Endodermal cell (in vitro differentiated cells): ENCODE data around the gene WNT8B. TPM values are rescaled to one million over a fixed set of nuclear protein-coding genes. Genes with fewer than 3 reads are reported as not detected.

Experiments
- DNase-seq: peaks from one replicate; pipeline ENCODE4 v3.0.0-alpha.2; 2017
- H3K27ac ChIP-seq: 2 replicates; pipeline ENCODE4 v1.5.1; 2013; ENCODE audit warnings: mild to moderate bottlenecking, low read depth, low read length, moderate library complexity
- H3K27me3 ChIP-seq: 2 replicates; pipeline ENCODE4 v1.6.1; 2013; ENCODE audit warnings: mild to moderate bottlenecking, low read length, moderate library complexity; ENCODE audit not compliant: insufficient read depth, control insufficient read depth, poor library complexity, severe bottlenecking
- H3K36me3 ChIP-seq: 2 replicates; pipeline ENCODE4 v1.7.0; 2013; ENCODE audit warnings: mild to moderate bottlenecking, low read length, moderate library complexity; ENCODE audit not compliant: control insufficient read depth, insufficient read depth
- H3K4me1 ChIP-seq: one replicate; pipeline ENCODE4 v1.7.0; 2013; ENCODE audit warnings: low read length; ENCODE audit not compliant: control insufficient read depth, insufficient read depth
- H3K4me3 ChIP-seq: 2 replicates; pipeline ENCODE4 v1.5.1; 2013; ENCODE audit warnings: mild to moderate bottlenecking, low read length, moderate library complexity
- H3K9ac ChIP-seq: 2 replicates; pipeline ENCODE4 v1.6.1; 2013; ENCODE audit warnings: mild to moderate bottlenecking, low read length, moderate library complexity; ENCODE audit not compliant: poor library complexity, severe bottlenecking; ENCODE audit errors: extremely low read depth
- H3K9me3 ChIP-seq: 2 replicates; pipeline ENCODE4 v1.6.1; 2013; ENCODE audit warnings: mild to moderate bottlenecking, low read length, moderate library complexity; ENCODE audit not compliant: control insufficient read depth
- H3K27ac Mint-ChIP-seq: 2 replicates; pipeline ENCODE4 v1.8.0; 2020; ENCODE audit warnings: mixed read lengths
- H3K27me3 Mint-ChIP-seq: 2 replicates; pipeline ENCODE4 v1.8.0; 2021; ENCODE audit warnings: mild to moderate bottlenecking, mixed read lengths; ENCODE audit not compliant: insufficient read depth
- H3K36me3 Mint-ChIP-seq: 2 replicates; pipeline ENCODE4 v1.8.0; 2020; ENCODE audit warnings: low read depth, mixed read lengths
- H3K4me1 Mint-ChIP-seq: 2 replicates; pipeline ENCODE4 v1.8.0; 2020; ENCODE audit warnings: mixed read lengths
- H3K4me3 Mint-ChIP-seq: 2 replicates; pipeline ENCODE4 v1.8.0; 2020; ENCODE audit warnings: mild to moderate bottlenecking, moderate library complexity, mixed read lengths
- H3K9me3 Mint-ChIP-seq: 2 replicates; pipeline ENCODE4 v1.8.0; 2020; ENCODE audit warnings: mild to moderate bottlenecking, mixed read lengths
- WGBS, 2 experiments: methylation state at CpG; one replicate each; pipeline versions ENCODE4 v1.1.5 to v1.1.7; 2013; ENCODE audit warnings: missing lambda C conversion rate in 2 of 2, mixed read lengths in 1 of 2; ENCODE audit not compliant: insufficient coverage in 1 of 2, insufficient read length in 1 of 2; 5-methylcytosine and 5-hydroxymethylcytosine counted together
- total RNA-seq, 2 donors: library from RNA; stranded (reverse); fragmentation: NEBNext Ultra II Directional in 1 of 2; extraction: Animal tissue kit (Norgen Biotek cat#: 25700) in 1 of 2; gene quantifications; 2 replicates in 1 of 2; 3 replicates in 1 of 2; pipeline ENCODE4 v1.2.1, GENCODE V29; 2021
- TF ChIP-seq, protein P1 (sequence below): fragments of 200-600 bp; sonication (generic); conservative IDR thresholded peaks from 2 replicates; pipeline ENCODE4 v1.5.0; 2021; ENCODE audit warnings: antibody characterized with exemption, mild to moderate bottlenecking

The WNT8B gene
- total RNA-seq, 2 donors from 2014 or later: 0.13 TPM; not detected in 1

GRCh38 chr10:100477970-100478369 lies 15.2 kb downstream of the WNT8B start:
- Mint-ChIP-seq H3K27me3 (peaks cover 95% of the 10 kb centered on the region), H3K4me1 (peaks cover 3% of the 10 kb centered on the region), H3K9me3 (no peaks in the 10 kb centered on the region), H3K4me3 (no peak overlapping the region), H3K27ac (no peak overlapping the region), H3K36me3 (no peaks in the 10 kb centered on the region)
- DNase-seq: no peak
- Histone ChIP-seq H3K27me3 (peaks cover 85% of the 10 kb centered on the region), H3K27ac (no peak overlapping the region), H3K9ac (no peak overlapping the region), H3K36me3 (no peaks in the 10 kb centered on the region), H3K4me3 (no peak overlapping the region), H3K9me3 (no peaks in the 10 kb centered on the region), H3K4me1 (peaks cover 7% of the 10 kb centered on the region)
- WGBS, 2 experiments: 67 to 69% methylated on average over 4 to 5 of the region's 5 CpGs
- TF ChIP-seq, protein P1, sequence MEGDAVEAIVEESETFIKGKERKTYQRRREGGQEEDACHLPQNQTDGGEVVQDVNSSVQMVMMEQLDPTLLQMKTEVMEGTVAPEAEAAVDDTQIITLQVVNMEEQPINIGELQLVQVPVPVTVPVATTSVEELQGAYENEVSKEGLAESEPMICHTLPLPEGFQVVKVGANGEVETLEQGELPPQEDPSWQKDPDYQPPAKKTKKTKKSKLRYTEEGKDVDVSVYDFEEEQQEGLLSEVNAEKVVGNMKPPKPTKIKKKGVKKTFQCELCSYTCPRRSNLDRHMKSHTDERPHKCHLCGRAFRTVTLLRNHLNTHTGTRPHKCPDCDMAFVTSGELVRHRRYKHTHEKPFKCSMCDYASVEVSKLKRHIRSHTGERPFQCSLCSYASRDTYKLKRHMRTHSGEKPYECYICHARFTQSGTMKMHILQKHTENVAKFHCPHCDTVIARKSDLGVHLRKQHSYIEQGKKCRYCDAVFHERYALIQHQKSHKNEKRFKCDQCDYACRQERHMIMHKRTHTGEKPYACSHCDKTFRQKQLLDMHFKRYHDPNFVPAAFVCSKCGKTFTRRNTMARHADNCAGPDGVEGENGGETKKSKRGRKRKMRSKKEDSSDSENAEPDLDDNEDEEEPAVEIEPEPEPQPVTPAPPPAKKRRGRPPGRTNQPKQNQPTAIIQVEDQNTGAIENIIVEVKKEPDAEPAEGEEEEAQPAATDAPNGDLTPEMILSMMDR: no peak

DNA sequence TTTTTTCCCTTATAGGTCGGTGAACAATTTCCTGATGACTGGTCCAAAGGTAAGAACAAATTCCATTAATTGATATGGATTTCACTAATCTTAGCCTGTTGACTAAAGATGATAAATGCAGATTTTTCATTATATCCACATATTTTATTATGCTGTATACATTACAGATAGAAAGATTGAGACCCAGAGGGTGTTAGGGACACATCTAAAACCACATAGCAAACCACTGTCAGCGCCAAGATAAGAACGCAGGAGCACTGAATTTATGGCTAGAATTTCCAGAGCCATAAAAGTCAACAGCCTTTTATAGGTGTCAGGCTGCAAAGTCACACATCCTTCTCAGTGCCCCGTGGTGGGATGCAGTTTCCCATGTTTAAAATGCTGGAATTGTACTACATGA lies 16.2 kb downstream of the WNT8B start:
- H3K27me3 Mint-ChIP-seq: peaks cover 95% of the 10 kb centered on the region
- DNase-seq: no peak
- TF ChIP-seq, protein P1: no peak
- Histone ChIP-seq H3K9me3 (no peaks in the 10 kb centered on the region), H3K4me3 (no peak overlapping the region), H3K4me1 (peaks cover 8% of the 10 kb centered on the region), H3K9ac (no peak overlapping the region), H3K36me3 (no peaks in the 10 kb centered on the region), H3K27ac (no peak overlapping the region), H3K27me3 (peaks cover 85% of the 10 kb centered on the region)
- H3K9me3 Mint-ChIP-seq: no peaks in the 10 kb centered on the region
- 75 to 76% methylated on average over 3 to 4 of the region's 4 CpGs for WGBS, 2 experiments
- no peaks in the 10 kb centered on the region for H3K36me3 Mint-ChIP-seq
- peaks cover 12% of the 10 kb centered on the region for H3K4me1 Mint-ChIP-seq
- H3K27ac Mint-ChIP-seq: no peak overlapping the region
- H3K4me3 Mint-ChIP-seq: no peak overlapping the region

DNA sequence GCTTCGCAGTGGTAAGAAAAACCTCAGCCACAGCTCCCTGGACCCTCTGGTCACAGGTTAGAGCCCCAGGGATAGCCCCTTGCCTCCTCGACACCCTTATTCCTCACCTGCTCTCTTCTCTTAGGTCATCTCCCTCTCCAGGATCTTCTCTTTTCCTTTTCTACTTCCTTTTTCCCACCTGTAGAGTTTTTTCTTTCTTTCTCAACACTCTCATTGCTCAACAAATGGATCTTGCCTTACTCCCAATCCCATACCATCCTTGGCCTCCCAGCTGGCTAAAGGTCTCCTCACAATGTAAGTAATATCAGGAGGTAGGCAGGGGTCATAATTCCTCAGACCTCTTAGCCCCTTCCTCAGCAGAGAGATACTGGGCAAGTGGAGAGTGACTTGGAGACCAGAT lies 17.2 kb downstream of the WNT8B start:
- H3K4me3 ChIP-seq: no peak overlapping the region

More for the DNA sequence above, 17.2 kb downstream of the WNT8B start:
- no peak for DNase-seq
- H3K36me3 ChIP-seq: no peaks in the 10 kb centered on the region
- Mint-ChIP-seq H3K4me1 (peaks cover 21% of the 10 kb centered on the region), H3K9me3 (no peaks in the 10 kb centered on the region), H3K4me3 (no peak overlapping the region), H3K36me3 (no peaks in the 10 kb centered on the region), H3K27ac (no peak overlapping the region), H3K27me3 (peaks cover 95% of the 10 kb centered on the region)
- 72 to 75% methylated on average over 2 of the region's 2 CpGs for WGBS, 2 experiments
- peaks cover 16% of the 10 kb centered on the region for H3K4me1 ChIP-seq
- H3K27me3 ChIP-seq: peaks cover 90% of the 10 kb centered on the region
- no peak overlapping the region for H3K9ac ChIP-seq
- TF ChIP-seq, protein P1: no peak
- H3K27ac ChIP-seq: no peak overlapping the region
- H3K9me3 ChIP-seq: no peaks in the 10 kb centered on the region
